IMR-90 (cell line): ENCODE data around the gene DNAJC11. TPM values are rescaled to one million over a fixed set of nuclear protein-coding genes. Genes with fewer than 3 reads are reported as not detected.

Source experiments
- ATAC-seq: fragments of 200-7000 bp; cut with Tn5 transposase; 2 replicates; pipeline ENCODE4 v1.9.1; 2020; ENCODE audit warnings: low read depth, mild to moderate bottlenecking, moderate library complexity
- BruUV-seq: library from RNA; stranded (reverse); fragments of 400-500 nt; replicated peaks from 2 replicates; lab custom pipeline; 2021; lab: Mats Ljungman, UMichigan
- CTCF ChIA-PET: fragments of 300-600 bp; formaldehyde crosslinking; extraction: SDS; loops from one replicate; lab custom pipeline; 2021; ENCODE audit warnings: antibody characterized with exemption; lab: Yijun Ruan, JAX
- POLR2A ChIA-PET: fragments of 300-600 bp; sonication (Branson Sonifier 250); formaldehyde crosslinking; loops from one replicate; lab custom pipeline; 2022; ENCODE audit warnings: antibody characterized with exemption; ENCODE audit not compliant: unreplicated experiment; lab: Charles Lee
- DNase-seq: peaks from one replicate; pipeline ENCODE4 v3.0.0; 2013
- H2AFZ ChIP-seq: replicated peaks from 2 replicates; pipeline ENCODE3; 2013; ENCODE audit warnings: low read length, mild to moderate bottlenecking; ENCODE audit not compliant: poor library complexity
- H2AK5ac ChIP-seq: 2 replicates; pipeline ENCODE4 v1.6.1; 2013; ENCODE audit warnings: low read depth, low read length, inconsistent platforms
- H2AK9ac ChIP-seq: replicated peaks from 2 replicates; pipeline ENCODE3; 2013; ENCODE audit warnings: mild to moderate bottlenecking, low read depth, low read length, moderate library complexity; ENCODE audit not compliant: poor library complexity
- H2BK120ac ChIP-seq: 2 replicates; pipeline ENCODE4 v1.6.1; 2013; ENCODE audit warnings: low read depth, low read length, inconsistent platforms
- H2BK15ac ChIP-seq: 3 replicates; pipeline ENCODE4 v1.6.1; 2013; ENCODE audit warnings: low read depth, low read length, inconsistent platforms
- H2BK20ac ChIP-seq: 2 replicates; pipeline ENCODE4 v1.6.1; 2013; ENCODE audit warnings: low read depth, mild to moderate bottlenecking, inconsistent platforms, low read length, moderate library complexity
- H2BK5ac ChIP-seq: 2 replicates; pipeline ENCODE4 v1.6.1; 2013; ENCODE audit warnings: mild to moderate bottlenecking, low read depth, low read length, inconsistent platforms; ENCODE audit not compliant: poor library complexity, severe bottlenecking
- H3K14ac ChIP-seq: replicated peaks from 2 replicates; pipeline ENCODE4 v1.6.1; 2013; ENCODE audit warnings: low read depth, low read length, inconsistent platforms
- H3K18ac ChIP-seq: 2 replicates; pipeline ENCODE4 v1.6.1; 2013; ENCODE audit warnings: low read depth, low read length, control low read depth
- H3K23ac ChIP-seq: 2 replicates; pipeline ENCODE4 v1.6.1; 2013; ENCODE audit warnings: low read depth, low read length, inconsistent platforms
- H3K27ac ChIP-seq: 2 replicates; pipeline ENCODE4 v1.5.1; 2013; ENCODE audit warnings: mild to moderate bottlenecking, control low read depth, low read length; ENCODE audit not compliant: insufficient read depth
- H3K27me3 ChIP-seq: 2 replicates; pipeline ENCODE4 v1.6.1; 2013; ENCODE audit warnings: low read length; ENCODE audit not compliant: control insufficient read depth, insufficient read depth
- H3K36me3 ChIP-seq: 2 replicates; pipeline ENCODE4 v1.6.1; 2013; ENCODE audit warnings: low read length, mixed read lengths; ENCODE audit not compliant: control insufficient read depth, insufficient read depth
- H3K4ac ChIP-seq: 2 replicates; pipeline ENCODE4 v1.6.1; 2013; ENCODE audit warnings: low read depth, low read length, inconsistent platforms
- H3K4me1 ChIP-seq: 2 replicates; pipeline ENCODE4 v1.6.1; 2013; ENCODE audit warnings: low read length, mixed read lengths; ENCODE audit not compliant: control insufficient read depth, insufficient read depth
- H3K4me2 ChIP-seq: 2 replicates; pipeline ENCODE4 v1.6.1; 2013; ENCODE audit warnings: low read depth, mild to moderate bottlenecking, control low read depth, low read length, moderate library complexity
- H3K4me3 ChIP-seq: 2 replicates; pipeline ENCODE4 v1.5.1; 2013; ENCODE audit warnings: low read depth, mild to moderate bottlenecking, control low read depth, low read length, moderate library complexity; ENCODE audit not compliant: insufficient read depth
- H3K56ac ChIP-seq: 2 replicates; pipeline ENCODE4 v1.6.1; 2013; ENCODE audit warnings: low read length, inconsistent platforms; ENCODE audit not compliant: insufficient read depth; ENCODE audit errors: extremely low read depth
- H3K79me1 ChIP-seq, 2 experiments: 2 replicates each; pipeline ENCODE4 v1.6.1; 2013; ENCODE audit warnings: low read length in 2 of 2, inconsistent platforms in 1 of 2, low read depth in 1 of 2
- H3K9ac ChIP-seq: 2 replicates; pipeline ENCODE4 v1.6.1; 2013; ENCODE audit warnings: low read depth, low read length, control low read depth
- H3K9me1 ChIP-seq: 2 replicates; pipeline ENCODE4 v1.6.1; 2013; ENCODE audit warnings: low read length, inconsistent platforms; ENCODE audit not compliant: insufficient read depth
- H3K9me3 ChIP-seq: 2 replicates; pipeline ENCODE4 v1.6.1; 2013; ENCODE audit warnings: low read length; ENCODE audit not compliant: control insufficient read depth, insufficient read depth
- H4K20me1 ChIP-seq: 2 replicates; pipeline ENCODE4 v1.6.1; 2013; ENCODE audit warnings: low read length, inconsistent platforms; ENCODE audit not compliant: insufficient read depth
- H4K5ac ChIP-seq: 2 replicates; pipeline ENCODE4 v1.6.1; 2013; ENCODE audit warnings: mild to moderate bottlenecking, low read depth, low read length, control low read depth
- H4K8ac ChIP-seq, 2 experiments: 2 replicates each; pipeline ENCODE4 v1.6.1; 2013; ENCODE audit warnings: low read depth in 2 of 2, low read length in 2 of 2, control low read depth in 1 of 2, inconsistent platforms in 1 of 2
- H4K91ac ChIP-seq: 2 replicates; pipeline ENCODE4 v1.6.1; 2013; ENCODE audit warnings: low read depth, low read length, inconsistent platforms; ENCODE audit not compliant: insufficient read depth
- CHD1 ChIP-seq: IDR thresholded peaks from 2 replicates; pipeline ENCODE4 v1.6.1; 2012; ENCODE audit warnings: low read depth, low read length, improper control_type of control experiment
- ELK1 ChIP-seq: fragments of 150-350 bp; IDR thresholded peaks from 2 replicates; pipeline ENCODE4 v1.6.1; 2016; ENCODE audit warnings: low read depth, mild to moderate bottlenecking, low read length, moderate library complexity, borderline replicate concordance
- MAFK ChIP-seq: IDR thresholded peaks from 2 replicates; pipeline ENCODE4 v1.6.1; 2012; ENCODE audit warnings: low read depth, low read length, improper control_type of control experiment
- MXI1 ChIP-seq: IDR thresholded peaks from 2 replicates; pipeline ENCODE4 v1.6.1; 2012; ENCODE audit warnings: low read depth, mild to moderate bottlenecking, low read length, moderate library complexity, borderline replicate concordance
- WGBS, 2 experiments: methylation state at CpG; one replicate each; pipeline versions ENCODE4 v1.1.5 to v1.1.7; 2013; ENCODE audit warnings: missing lambda C conversion rate in 2 of 2; ENCODE audit not compliant: insufficient read length in 1 of 2; ENCODE audit errors: extremely low coverage in 2 of 2; 5-methylcytosine and 5-hydroxymethylcytosine counted together
- dilution Hi-C: fragments of 300-500 bp; cut with HindIII; formaldehyde crosslinking; loops from one replicate; pipeline ENCODE4 v1.14.3; 2018; ENCODE audit warnings: low sequenced_read_pairs; ENCODE audit not compliant: unreplicated experiment
- in situ Hi-C: fragments of 300-500 bp; cut with MboI; formaldehyde crosslinking; loops from 3 replicates; pipeline ENCODE4 v1.14.3; 2019; ENCODE audit warnings: low sequenced_read_pairs, inconsistent platforms, mixed read lengths
- intact Hi-C: fragments of 100-400 bp; cut with micrococcal nuclease; formaldehyde crosslinking; loops from 2 replicates; pipeline ENCODE4 v1.10.0; 2022
- polyA plus RNA-seq, 3 experiments: library from polyadenylated mRNA; depleted of rRNA; stranded (reverse); fragments of >200 nt; gene quantifications; 2 replicates each; pipeline ENCODE4 v1.2.3, GENCODE V29; 2012; ENCODE audit warnings: low replicate concordance in 1 of 3
- total RNA-seq: library from RNA; depleted of rRNA; stranded (reverse); fragments of >200 nt; gene quantifications from 2 replicates; pipeline ENCODE4 v1.2.3, GENCODE V29; 2012

The DNAJC11 gene
- total and polyA plus RNA-seq, 2 of the 4 experiments (the other 2 are of a cell fraction), result 38.7 to 48.5 TPM

GRCh38 chr1:6673816-6674398 is 27.7 kb downstream of the DNAJC11 start:
- Histone ChIP-seq H3K36me3 (peaks cover 20% of the 10 kb centered on the region), H2AFZ (no peak overlapping the region), H3K14ac (no peak overlapping the region), H3K4me2 (no peak overlapping the region), H3K9ac (no peak overlapping the region), H2BK20ac (no peak overlapping the region), H2BK120ac (no peak overlapping the region), H3K4me1 (peaks cover 2% of the 10 kb centered on the region; the same call in 1 of the 2 replicates), H2AK9ac (no peak overlapping the region), H3K56ac (no peak overlapping the region), H2AK5ac (no peak overlapping the region), H3K9me3 (no peaks in the 10 kb centered on the region), H3K18ac (no peak overlapping the region; the same call in 1 of the 2 replicates), H3K23ac (no peak overlapping the region), H3K27ac (no peak overlapping the region), H2BK15ac (no peak overlapping the region), H3K4me3 (no peak overlapping the region), H4K91ac (no peak overlapping the region), H4K20me1 (no peaks in the 10 kb centered on the region), H2BK5ac (peak overlapping the region; percentile 18), H3K27me3 (no peaks in the 10 kb centered on the region), H3K4ac (no peak overlapping the region), H3K79me1 (peaks cover 11 to 36% of the 10 kb centered on the region in 2 experiments), H4K8ac (no peak overlapping the region), H3K9me1 (no peaks in the 10 kb centered on the region; the same call in none of the 2 replicates), H4K5ac (no peak overlapping the region)
- CTCF ChIA-PET, result no interaction called here
- ATAC-seq (peak; percentile 60), DNase-seq (peak; percentile 28)
- POLR2A ChIA-PET, result interaction anchor here (0.5 kb wide), 1 partner anchor 21 kb away, joined by 3 read pairs; no protein-coding TSS in a partner anchor
- in situ Hi-C loops, result no loop called here
- dilution Hi-C loops, result no loop called here
- intact Hi-C loops, result no loop called here
- TF ChIP-seq ELK1, result no peak
- no peak for TF ChIP-seq CHD1
- no peak for TF ChIP-seq MAFK
- no peak for TF ChIP-seq MXI1
- 100% methylated on average over 2 of the region's 5 CpGs; no CpG with 5 or more reads in 1 of the 2 experiments for WGBS, 2 experiments
- BruUV-seq, result no TSS peak
